Vagina (tissue), 2 donors: ENCODE data around the gene CSTB. TPM values are rescaled to one million over a fixed set of nuclear protein-coding genes. Genes with fewer than 3 reads are reported as not detected.

Source experiments
- DNase-seq, 2 donors: peaks; one replicate each; pipeline ENCODE4 v3.0.0-alpha.2; 2017; ENCODE audit errors: extremely low spot score in 2 of 2
- H3K27ac ChIP-seq: fragments of 200-600 bp; sonication (generic); one replicate; pipeline ENCODE4 v1.5.1; 2019
- H3K27me3 ChIP-seq: fragments of 200-600 bp; sonication (generic); one replicate; pipeline ENCODE4 v1.5.1; 2019
- H3K36me3 ChIP-seq, 2 donors: fragments of 200-600 bp; sonication (generic); one replicate each; pipeline ENCODE4 v1.5.1; 2017 to 2019
- H3K4me1 ChIP-seq: fragments of 200-600 bp; sonication (generic); one replicate; pipeline ENCODE4 v1.5.1; 2019
- H3K4me3 ChIP-seq, 2 donors: fragments of 200-600 bp; sonication (generic); 1 replicate in 1 of 2; 2 replicates in 1 of 2; pipeline ENCODE4 v1.5.1; 2016 to 2019
- H3K9me3 ChIP-seq: fragments of 200-600 bp; sonication (generic); one replicate; pipeline ENCODE4 v1.5.1; 2019
- POLR2A ChIP-seq, 2 donors: fragments of 450-650 bp; IDR thresholded peaks; one replicate each; pipeline ENCODE4 v1.6.1; 2017; ENCODE audit warnings: antibody characterized with exemption in 2 of 2, mild to moderate bottlenecking in 2 of 2, moderate library complexity in 2 of 2
- POLR2AphosphoS5 ChIP-seq, 2 donors: sonication (generic); formaldehyde crosslinking; IDR thresholded peaks; one replicate each; pipeline ENCODE4 v1.9.0; 2017; ENCODE audit warnings: antibody characterized with exemption in 2 of 2, mild to moderate bottlenecking in 2 of 2, low read depth in 1 of 2; ENCODE audit not compliant: insufficient read depth in 1 of 2
- intact Hi-C: fragments of 100-400 bp; cut with DNase I; formaldehyde crosslinking; loops from one replicate; pipeline ENCODE4 v1.15.1; 2023
- total RNA-seq: library from RNA; depleted of rRNA; stranded (reverse); fragments of >200 nt; gene quantifications from one replicate; pipeline ENCODE4 v1.2.3, GENCODE V29; 2016
- TF ChIP-seq, protein P1 (sequence below), 3 experiments: fragments of 450-650 bp in 2 of 3; fragments of 200-600 bp in 1 of 3; sonication (generic) in 1 of 3; IDR thresholded peaks; one replicate each; pipeline ENCODE4 v1.5.1; 2017 to 2019; ENCODE audit warnings: antibody characterized with exemption in 3 of 3, mild to moderate bottlenecking in 2 of 3, moderate library complexity in 2 of 3

Gene CSTB
- total RNA-seq, 1 donor from 2014 or later, result 173 TPM

- intact Hi-C loops, result loop anchor here (10.0 kb wide), 1 partner anchor 52 kb away; no protein-coding TSS in a partner anchor
- Histone ChIP-seq H3K9me3 (no peaks in the 10 kb centered on the region), H3K4me3 (no peak overlapping the region), H3K27me3 (no peaks in the 10 kb centered on the region), H3K36me3 (peaks cover 0 to 62% of the 10 kb centered on the region in 2 donors), H3K27ac (no peak overlapping the region), H3K4me1 (peaks cover 15% of the 10 kb centered on the region)
- TF ChIP-seq, protein P1, sequence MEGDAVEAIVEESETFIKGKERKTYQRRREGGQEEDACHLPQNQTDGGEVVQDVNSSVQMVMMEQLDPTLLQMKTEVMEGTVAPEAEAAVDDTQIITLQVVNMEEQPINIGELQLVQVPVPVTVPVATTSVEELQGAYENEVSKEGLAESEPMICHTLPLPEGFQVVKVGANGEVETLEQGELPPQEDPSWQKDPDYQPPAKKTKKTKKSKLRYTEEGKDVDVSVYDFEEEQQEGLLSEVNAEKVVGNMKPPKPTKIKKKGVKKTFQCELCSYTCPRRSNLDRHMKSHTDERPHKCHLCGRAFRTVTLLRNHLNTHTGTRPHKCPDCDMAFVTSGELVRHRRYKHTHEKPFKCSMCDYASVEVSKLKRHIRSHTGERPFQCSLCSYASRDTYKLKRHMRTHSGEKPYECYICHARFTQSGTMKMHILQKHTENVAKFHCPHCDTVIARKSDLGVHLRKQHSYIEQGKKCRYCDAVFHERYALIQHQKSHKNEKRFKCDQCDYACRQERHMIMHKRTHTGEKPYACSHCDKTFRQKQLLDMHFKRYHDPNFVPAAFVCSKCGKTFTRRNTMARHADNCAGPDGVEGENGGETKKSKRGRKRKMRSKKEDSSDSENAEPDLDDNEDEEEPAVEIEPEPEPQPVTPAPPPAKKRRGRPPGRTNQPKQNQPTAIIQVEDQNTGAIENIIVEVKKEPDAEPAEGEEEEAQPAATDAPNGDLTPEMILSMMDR (IDR thresholded peaks at IDR 0.05), result no peak
- TF ChIP-seq POLR2AphosphoS5 (IDR thresholded peaks at IDR 0.05; ENCODE audit: insufficient read depth in 1 of 2, low read depth in 1 of 2) (no peak), POLR2A (IDR thresholded peaks at IDR 0.05) (no peak)
- DNase-seq, result no peak
Measured at GRCh38 chr21:43752758-43753438, 23.2 kb downstream of the CSTB start.

DNA sequence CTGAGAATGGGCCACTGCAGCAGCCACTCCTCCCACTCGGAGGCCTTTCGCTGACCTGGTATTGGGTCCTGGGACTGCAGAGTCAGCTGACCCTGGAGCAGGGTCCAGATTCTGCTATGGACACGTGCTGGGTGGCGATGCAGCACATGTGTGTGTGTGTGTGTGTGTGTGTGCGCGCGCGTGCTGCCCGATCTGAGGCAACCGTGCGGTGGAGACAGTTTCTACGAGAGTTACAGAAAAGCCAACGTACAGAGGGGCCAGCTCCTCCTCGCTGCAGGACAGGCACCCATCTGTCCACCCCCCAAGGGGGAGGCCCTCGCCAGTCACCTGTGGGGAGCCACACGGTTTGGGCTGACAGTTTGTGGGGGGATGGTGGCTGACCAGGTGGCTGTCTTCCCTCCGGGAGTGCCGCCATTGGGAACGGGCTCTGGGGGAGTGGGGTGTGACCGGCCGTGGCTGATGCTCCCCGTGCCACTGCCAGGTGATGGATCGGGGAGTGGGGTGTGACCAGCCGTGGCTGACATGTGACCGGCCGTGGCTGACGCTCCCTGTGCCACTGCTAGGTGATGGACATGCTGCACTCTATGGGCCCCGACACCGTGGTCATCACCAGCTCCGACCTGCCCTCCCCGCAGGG is 24.0 kb downstream of the CSTB start:
- Histone ChIP-seq H3K36me3 (peaks cover 0 to 66% of the 10 kb centered on the region in 2 donors), H3K9me3 (no peaks in the 10 kb centered on the region), H3K4me3 (no peak overlapping the region), H3K4me1 (peaks cover 6% of the 10 kb centered on the region), H3K27ac (no peak overlapping the region), H3K27me3 (no peaks in the 10 kb centered on the region)
- no peak for DNase-seq
- intact Hi-C loops, result loop anchor here (10.0 kb wide), 1 partner anchor 53 kb away; no protein-coding TSS in a partner anchor
- TF ChIP-seq, protein P1 (IDR thresholded peaks at IDR 0.05), result no peak
- TF ChIP-seq POLR2AphosphoS5 (IDR thresholded peaks at IDR 0.05; ENCODE audit: insufficient read depth in 1 of 2, low read depth in 1 of 2), result no peak
- TF ChIP-seq POLR2A (IDR thresholded peaks at IDR 0.05), result no peak

DNA sequence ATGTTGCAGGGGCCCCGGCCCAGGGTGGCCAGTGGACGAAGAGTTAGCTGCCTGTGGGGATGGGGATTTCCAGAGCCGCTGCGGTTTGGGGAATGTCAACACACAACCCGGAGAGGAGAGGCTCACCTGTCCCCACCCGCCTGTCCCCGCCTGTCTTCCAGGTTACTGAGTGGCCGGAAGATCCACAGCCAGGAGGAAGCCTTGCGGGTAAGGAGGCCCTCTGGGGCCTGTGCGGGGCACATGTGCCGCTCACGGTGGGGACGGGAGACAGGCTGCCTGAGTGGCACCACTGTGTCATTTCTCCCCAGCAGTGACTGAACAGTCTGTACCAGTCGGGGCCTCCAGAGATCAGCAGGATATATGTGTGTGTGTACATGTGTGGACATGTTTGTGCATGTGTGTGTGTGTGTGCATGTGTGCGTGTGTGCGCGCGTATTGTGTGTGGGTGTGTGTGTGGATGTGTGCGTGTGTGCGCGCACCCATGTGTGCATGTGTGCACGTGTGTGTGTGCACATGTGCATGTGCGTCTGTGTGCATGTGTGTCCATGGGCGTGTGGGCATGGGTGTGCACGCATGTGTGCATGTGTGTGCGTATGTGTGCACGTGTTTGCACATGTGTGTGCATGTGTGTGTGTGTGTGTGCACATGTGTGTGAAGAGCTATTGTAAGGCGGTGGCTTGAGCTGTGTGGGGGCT is 25.6 kb downstream of the CSTB start:
- Histone ChIP-seq H3K36me3 (peaks cover 0 to 63% of the 10 kb centered on the region in 2 donors), H3K4me1 (no peaks in the 10 kb centered on the region), H3K9me3 (no peaks in the 10 kb centered on the region), H3K27ac (no peak overlapping the region), H3K4me3 (no peak overlapping the region), H3K27me3 (no peaks in the 10 kb centered on the region)
- intact Hi-C loops, result loop anchor here (10.0 kb wide), 1 partner anchor 54 kb away; no protein-coding TSS in a partner anchor
- TF ChIP-seq POLR2A (IDR thresholded peaks at IDR 0.05), result no peak
- no peak for DNase-seq

GRCh38 chr21:43749651-43750262 is 26.4 kb downstream of the CSTB start:
- TF ChIP-seq, protein P1 (IDR thresholded peaks at IDR 0.05), result no peak
- no peak for TF ChIP-seq POLR2AphosphoS5 (IDR thresholded peaks at IDR 0.05; ENCODE audit: insufficient read depth in 1 of 2, low read depth in 1 of 2)
- no peak for TF ChIP-seq POLR2A (IDR thresholded peaks at IDR 0.05)
- no peak overlapping the region for H3K27ac ChIP-seq
- H3K27me3 ChIP-seq, result no peaks in the 10 kb centered on the region
- no peaks in the 10 kb centered on the region for H3K4me1 ChIP-seq
- H3K36me3 ChIP-seq, result peaks cover 0 to 62% of the 10 kb centered on the region in 2 donors
- no peak for DNase-seq
- no peaks in the 10 kb centered on the region for H3K9me3 ChIP-seq
- no peak overlapping the region for H3K4me3 ChIP-seq
- intact Hi-C loops, result loop anchor here (10.0 kb wide), 1 partner anchor 55 kb away; no protein-coding TSS in a partner anchor

DNA sequence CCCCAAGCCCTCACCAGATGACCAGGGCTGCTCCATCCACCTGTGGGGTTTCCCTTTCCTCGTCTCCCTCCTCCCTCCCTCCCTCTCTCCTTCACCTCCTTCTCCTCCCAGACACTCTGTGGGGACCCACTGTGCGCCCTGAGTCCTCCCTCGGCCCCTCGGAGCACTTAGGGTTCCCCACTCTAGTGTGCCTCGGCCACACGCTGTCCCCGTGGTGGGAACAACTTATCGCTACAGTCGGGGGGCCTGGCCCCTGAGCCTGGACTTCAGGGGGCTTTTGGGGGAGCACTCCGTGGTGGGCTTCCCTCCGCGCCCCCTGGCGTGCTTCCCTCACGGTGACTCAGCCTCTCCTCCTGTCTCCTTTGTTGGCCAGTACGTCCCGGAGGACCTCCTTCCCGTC is 27.5 kb downstream of the CSTB start:
- no peak overlapping the region for H3K27ac ChIP-seq
- TF ChIP-seq, protein P1 (IDR thresholded peaks at IDR 0.05), result no peak
- TF ChIP-seq POLR2A (IDR thresholded peaks at IDR 0.05), result no peak
- TF ChIP-seq POLR2AphosphoS5 (IDR thresholded peaks at IDR 0.05; ENCODE audit: insufficient read depth in 1 of 2, low read depth in 1 of 2), result no peak
- no peaks in the 10 kb centered on the region for H3K4me1 ChIP-seq
- peaks cover 0 to 63% of the 10 kb centered on the region in 2 donors for H3K36me3 ChIP-seq
- intact Hi-C loops, result no loop called here
- no peaks in the 10 kb centered on the region for H3K9me3 ChIP-seq
- no peak overlapping the region for H3K4me3 ChIP-seq
- DNase-seq, result no peak
- no peaks in the 10 kb centered on the region for H3K27me3 ChIP-seq
